ENCODE measurements around the gene SH3TC1.

Gene SH3TC1

GRCh38 chr4:8205241-8205707 lies 6.2 kb downstream of the SH3TC1 start:
- Histone ChIP-seq H2AFZ (ENCODE audit: low read length) (no peak overlapping the region), H3K4me2 (ENCODE audit: low read depth, low read length, poor library complexity, severe bottlenecking) (peak overlapping the region; percentile 41), H3K27me3 (ENCODE audit: insufficient read depth, low read length, poor library complexity, severe bottlenecking) (no peaks in the 10 kb centered on the region), H3K79me2 (ENCODE audit: insufficient read depth, low read length) (peaks cover 65% of the 10 kb centered on the region), H3K4me3 (ENCODE audit: low read length, poor library complexity, severe bottlenecking) (no peak overlapping the region), H3K9me2 (replicated peaks; ENCODE audit: low read depth, low read length) (no peaks in the 10 kb centered on the region), H3K9ac (ENCODE audit: low read depth, low read length, poor library complexity, severe bottlenecking) (peak overlapping the region; percentile 43), H3K9me3 (ENCODE audit: insufficient read depth, low read depth, low read length) (no peaks in the 10 kb centered on the region), H4K20me1 (ENCODE audit: insufficient read depth, low read length, poor library complexity, severe bottlenecking) (peaks cover 9% of the 10 kb centered on the region), H3K4me1 (ENCODE audit: insufficient read depth, low read length, poor library complexity, severe bottlenecking) (peaks cover 61% of the 10 kb centered on the region), H3K36me3 (ENCODE audit: insufficient read depth, low read length) (no peaks in the 10 kb centered on the region; the same call in 1 of the 2 replicates), H3F3A (ENCODE audit: low read depth) (no peaks in the 10 kb centered on the region)
- TF ChIP-seq CTCF (conservative IDR thresholded peaks at IDR 0.05; ENCODE audit: low read length) (no peak), EZH2phosphoT487 (IDR thresholded peaks at IDR 0.05; ENCODE audit: borderline replicate concordance) (no peak)

- peak overlapping the region; percentile 54 for H3K9ac ChIP-seq (ENCODE audit: low read depth, low read length, poor library complexity, severe bottlenecking)
- peaks cover 58% of the 10 kb centered on the region for H3K79me2 ChIP-seq (ENCODE audit: insufficient read depth, low read length)
- TF ChIP-seq CTCF (conservative IDR thresholded peaks at IDR 0.05; ENCODE audit: low read length) (no peak), EZH2phosphoT487 (IDR thresholded peaks at IDR 0.05; ENCODE audit: borderline replicate concordance) (no peak)
- H3K4me2 ChIP-seq (ENCODE audit: low read depth, low read length, poor library complexity, severe bottlenecking) = peak overlapping the region; percentile 41
- H2AFZ ChIP-seq (ENCODE audit: low read length) = no peak overlapping the region
- no peaks in the 10 kb centered on the region for H3K27me3 ChIP-seq (ENCODE audit: insufficient read depth, low read length, poor library complexity, severe bottlenecking)
- H3K9me2 ChIP-seq (replicated peaks; ENCODE audit: low read depth, low read length) = no peaks in the 10 kb centered on the region
- no peaks in the 10 kb centered on the region; the same call in 1 of the 2 replicates for H3K36me3 ChIP-seq (ENCODE audit: insufficient read depth, low read length)
- no peaks in the 10 kb centered on the region for H3K9me3 ChIP-seq (ENCODE audit: insufficient read depth, low read depth, low read length)
- H3K4me1 ChIP-seq (ENCODE audit: insufficient read depth, low read length, poor library complexity, severe bottlenecking) = peaks cover 54% of the 10 kb centered on the region
- H3F3A ChIP-seq (ENCODE audit: low read depth) = no peaks in the 10 kb centered on the region
- peaks cover 9% of the 10 kb centered on the region for H4K20me1 ChIP-seq (ENCODE audit: insufficient read depth, low read length, poor library complexity, severe bottlenecking)
- peak overlapping the region; percentile 1 for H3K4me3 ChIP-seq (ENCODE audit: low read length, poor library complexity, severe bottlenecking)
Measured at GRCh38 chr4:8205749-8206611, 6.9 kb downstream of the SH3TC1 start.

- Histone ChIP-seq H3K9ac (ENCODE audit: low read depth, low read length, poor library complexity, severe bottlenecking) (peak overlapping the region; percentile 13), H3K9me2 (replicated peaks; ENCODE audit: low read depth, low read length) (no peaks in the 10 kb centered on the region), H3F3A (ENCODE audit: low read depth) (no peaks in the 10 kb centered on the region), H3K4me3 (ENCODE audit: low read length, poor library complexity, severe bottlenecking) (no peak overlapping the region), H3K9me3 (ENCODE audit: insufficient read depth, low read depth, low read length) (no peaks in the 10 kb centered on the region), H3K36me3 (ENCODE audit: insufficient read depth, low read length) (no peaks in the 10 kb centered on the region; the same call in 1 of the 2 replicates), H3K4me1 (ENCODE audit: insufficient read depth, low read length, poor library complexity, severe bottlenecking) (peaks cover 43% of the 10 kb centered on the region), H3K4me2 (ENCODE audit: low read depth, low read length, poor library complexity, severe bottlenecking) (no peak overlapping the region), H4K20me1 (ENCODE audit: insufficient read depth, low read length, poor library complexity, severe bottlenecking) (peaks cover 4% of the 10 kb centered on the region), H3K27me3 (ENCODE audit: insufficient read depth, low read length, poor library complexity, severe bottlenecking) (no peaks in the 10 kb centered on the region), H3K79me2 (ENCODE audit: insufficient read depth, low read length) (peaks cover 45% of the 10 kb centered on the region), H2AFZ (ENCODE audit: low read length) (no peak overlapping the region)
- TF ChIP-seq CTCF (conservative IDR thresholded peaks at IDR 0.05; ENCODE audit: low read length) (no peak), EZH2phosphoT487 (IDR thresholded peaks at IDR 0.05; ENCODE audit: borderline replicate concordance) (no peak)
Measured at GRCh38 chr4:8207314-8207713, 8.2 kb downstream of the SH3TC1 start.
